ENCODE measurements around the gene DMXL1.
A peak's percentile ranks its signal among the peaks of the same experiment; 100 is the strongest.
"Not testable (repeated sequence)": the region's sequence is repeated elsewhere in the genome, so short reads cannot be mapped to it uniquely, and the experiment has no call there.

Gene DMXL1

GRCh38 chr5:119071561-119071995 lies 691 bp downstream of the DMXL1 start:
- Histone ChIP-seq H3K4me2 (ENCODE audit: low read length) (peak overlapping the region; percentile 97), H3K4me3 (ENCODE audit: low read length) (peak overlapping the region; percentile 97), H3K27me3 (ENCODE audit: low read depth, low read length) (no peaks in the 10 kb centered on the region), H3K27ac (ENCODE audit: low read length) (peak overlapping the region; percentile 92), H3K9me3 (ENCODE audit: insufficient read depth, low read length) (no peaks in the 10 kb centered on the region), H3K4me1 (ENCODE audit: low read length) (peaks cover 34% of the 10 kb centered on the region), H4K20me1 (ENCODE audit: insufficient read depth, low read length) (peaks cover 4% of the 10 kb centered on the region; the same call in 1 of the 2 replicates), H3K9ac (ENCODE audit: low read length) (peak overlapping the region; percentile 86), H3K79me2 (ENCODE audit: low read length) (peaks cover 51% of the 10 kb centered on the region), H2AFZ (ENCODE audit: low read depth, low read length) (no peak overlapping the region), H3K36me3 (replicated peaks; ENCODE audit: low read depth, low read length) (no peaks in the 10 kb centered on the region)
- TF ChIP-seq CTCF (IDR thresholded peaks at IDR 0.05; ENCODE audit: low read depth, low read length), result no peak
- TF ChIP-seq EZH2phosphoT487 (IDR thresholded peaks at IDR 0.05; ENCODE audit: low read depth), result no peak

- no peak overlapping the region for H2AFZ ChIP-seq (ENCODE audit: low read depth, low read length)
- H3K9ac ChIP-seq (ENCODE audit: low read length), result peak overlapping the region; percentile 86
- peak overlapping the region; percentile 97 for H3K4me2 ChIP-seq (ENCODE audit: low read length)
- peaks cover 60% of the 10 kb centered on the region for H3K79me2 ChIP-seq (ENCODE audit: low read length)
- H3K4me1 ChIP-seq (ENCODE audit: low read length), result peaks cover 35% of the 10 kb centered on the region
- no peaks in the 10 kb centered on the region for H3K36me3 ChIP-seq (replicated peaks; ENCODE audit: low read depth, low read length)
- no peaks in the 10 kb centered on the region for H3K27me3 ChIP-seq (ENCODE audit: low read depth, low read length)
- no peak for TF ChIP-seq CTCF (IDR thresholded peaks at IDR 0.05; ENCODE audit: low read depth, low read length)
- TF ChIP-seq EZH2phosphoT487 (IDR thresholded peaks at IDR 0.05; ENCODE audit: low read depth), result no peak
- no peaks in the 10 kb centered on the region for H3K9me3 ChIP-seq (ENCODE audit: insufficient read depth, low read length)
- peak overlapping the region; percentile 97 for H3K4me3 ChIP-seq (ENCODE audit: low read length)
- peaks cover 8% of the 10 kb centered on the region; the same call in 1 of the 2 replicates for H4K20me1 ChIP-seq (ENCODE audit: insufficient read depth, low read length)
- H3K27ac ChIP-seq (ENCODE audit: low read length), result peak overlapping the region; percentile 92
These were observed 1.6 kb downstream of the DMXL1 start for GRCh38 chr5:119072496-119072895.

- peaks cover 35% of the 10 kb centered on the region for H3K4me1 ChIP-seq (ENCODE audit: low read length)
- H2AFZ ChIP-seq (ENCODE audit: low read depth, low read length), result not testable (repeated sequence)
- H3K4me3 ChIP-seq (ENCODE audit: low read length), result peak overlapping the region; percentile 97
These were observed 3.0 kb downstream of the DMXL1 start for GRCh38 chr5:119073746-119074337.

GRCh38 chr5:119074419-119074818 lies 3.5 kb downstream of the DMXL1 start:
- H3K4me1 ChIP-seq (ENCODE audit: low read length), result peaks cover 35% of the 10 kb centered on the region
- peak overlapping the region; percentile 97 for H3K4me2 ChIP-seq (ENCODE audit: low read length)
- no peaks in the 10 kb centered on the region for H3K9me3 ChIP-seq (ENCODE audit: insufficient read depth, low read length)
- no peak for TF ChIP-seq CTCF (IDR thresholded peaks at IDR 0.05; ENCODE audit: low read depth, low read length)
- no peak for TF ChIP-seq EZH2phosphoT487 (IDR thresholded peaks at IDR 0.05; ENCODE audit: low read depth)
- H3K27ac ChIP-seq (ENCODE audit: low read length), result peak overlapping the region; percentile 92
- peaks cover 79% of the 10 kb centered on the region for H3K79me2 ChIP-seq (ENCODE audit: low read length)
- H3K36me3 ChIP-seq (replicated peaks; ENCODE audit: low read depth, low read length), result no peaks in the 10 kb centered on the region
- no peak overlapping the region for H2AFZ ChIP-seq (ENCODE audit: low read depth, low read length)
- no peaks in the 10 kb centered on the region for H3K27me3 ChIP-seq (ENCODE audit: low read depth, low read length)
- peak overlapping the region; percentile 97 for H3K4me3 ChIP-seq (ENCODE audit: low read length)
- peak overlapping the region; percentile 86 for H3K9ac ChIP-seq (ENCODE audit: low read length)
- H4K20me1 ChIP-seq (ENCODE audit: insufficient read depth, low read length), result peaks cover 20% of the 10 kb centered on the region

More at GRCh38 chr5:119073746-119074337, 3.0 kb downstream of the DMXL1 start:
- H3K9ac ChIP-seq (ENCODE audit: low read length), result peak overlapping the region; percentile 86
- H3K4me2 ChIP-seq (ENCODE audit: low read length), result peak overlapping the region; percentile 97
- peak overlapping the region; percentile 92 for H3K27ac ChIP-seq (ENCODE audit: low read length)
- not testable (repeated sequence) for H3K27me3 ChIP-seq (ENCODE audit: low read depth, low read length); H3K9me3 ChIP-seq (ENCODE audit: insufficient read depth, low read length); H3K36me3 ChIP-seq (replicated peaks; ENCODE audit: low read depth, low read length)
- H4K20me1 ChIP-seq (ENCODE audit: insufficient read depth, low read length), result peaks cover 14% of the 10 kb centered on the region
- H3K79me2 ChIP-seq (ENCODE audit: low read length), result peaks cover 73% of the 10 kb centered on the region

- not testable (repeated sequence) for H3K9me3 ChIP-seq (ENCODE audit: insufficient read depth, low read length); H2AFZ ChIP-seq (ENCODE audit: low read depth, low read length); H3K4me3 ChIP-seq (ENCODE audit: low read length); H3K27ac ChIP-seq (ENCODE audit: low read length); H3K9ac ChIP-seq (ENCODE audit: low read length); H3K36me3 ChIP-seq (replicated peaks; ENCODE audit: low read depth, low read length); H3K27me3 ChIP-seq (ENCODE audit: low read depth, low read length)
- Histone ChIP-seq H3K4me1 (ENCODE audit: low read length) (peaks cover 32% of the 10 kb centered on the region), H4K20me1 (ENCODE audit: insufficient read depth, low read length) (peaks cover 27% of the 10 kb centered on the region), H3K79me2 (ENCODE audit: low read length) (peaks cover 88% of the 10 kb centered on the region), H3K4me2 (ENCODE audit: low read length) (0 out of 2 replicates have a peak overlapping the region, but pooled peaks have one; percentile 97)
These were observed 4.4 kb downstream of the DMXL1 start for GRCh38 chr5:119075269-119075668.

Data from OCI-LY3 (cell line).